Colonic mucosa (tissue), 4 donors: Measurements from ENCODE around the gene FAM168B. TPM values are rescaled to one million over a fixed set of nuclear protein-coding genes. Genes with fewer than 3 reads are reported as not detected.

ENCODE experiments used
- DNase-seq: peaks from one replicate; pipeline ENCODE4 v3.0.0-alpha.2; 2020
- H3K27ac ChIP-seq: fragments of 200-600 bp; one replicate; pipeline ENCODE4 v1.8.0; 2021
- H3K27me3 ChIP-seq: fragments of 200-600 bp; one replicate; pipeline ENCODE4 v1.8.0; 2021
- H3K36me3 ChIP-seq: fragments of 200-600 bp; one replicate; pipeline ENCODE4 v1.8.0; 2021
- H3K4me1 ChIP-seq: fragments of 200-600 bp; one replicate; pipeline ENCODE4 v1.8.0; 2021; ENCODE audit warnings: mild to moderate bottlenecking
- H3K4me3 ChIP-seq: fragments of 200-600 bp; one replicate; pipeline ENCODE4 v1.8.0; 2021
- H3K9ac ChIP-seq, 2 donors: one replicate each; pipeline ENCODE4 v1.7.0; 2013; ENCODE audit warnings: control low read depth in 2 of 2, low read depth in 2 of 2, low read length in 2 of 2
- H3K9me3 ChIP-seq: fragments of 200-600 bp; one replicate; pipeline ENCODE4 v1.8.0; 2021
- CTCF ChIP-seq: fragments of 200-600 bp; IDR thresholded peaks from one replicate; pipeline ENCODE4 v1.8.0; 2022; ENCODE audit warnings: antibody characterized with exemption, mild to moderate bottlenecking
- intact Hi-C: fragments of 100-400 bp; cut with DNase I; formaldehyde crosslinking; loops from one replicate; pipeline ENCODE4 v1.14.1; 2022
- total RNA-seq, 2 donors: library from RNA; stranded (reverse); fragmentation: NEBNext Ultra II Directional in 1 of 2; extraction: Animal tissue kit (Norgen Biotek cat#: 25700) in 1 of 2; gene quantifications; one replicate each; pipeline ENCODE4 v1.2.1, GENCODE V29; 2021
- donor health status: healthy.
- donor health status: DM: no; HTN: no; CAD: no.
- donor health status: DM: no; HTN: no; CAD: no.

FAM168B gene
- total RNA-seq, 2 donors from 2014 or later, result 82.6 to 93.5 TPM

DNA sequence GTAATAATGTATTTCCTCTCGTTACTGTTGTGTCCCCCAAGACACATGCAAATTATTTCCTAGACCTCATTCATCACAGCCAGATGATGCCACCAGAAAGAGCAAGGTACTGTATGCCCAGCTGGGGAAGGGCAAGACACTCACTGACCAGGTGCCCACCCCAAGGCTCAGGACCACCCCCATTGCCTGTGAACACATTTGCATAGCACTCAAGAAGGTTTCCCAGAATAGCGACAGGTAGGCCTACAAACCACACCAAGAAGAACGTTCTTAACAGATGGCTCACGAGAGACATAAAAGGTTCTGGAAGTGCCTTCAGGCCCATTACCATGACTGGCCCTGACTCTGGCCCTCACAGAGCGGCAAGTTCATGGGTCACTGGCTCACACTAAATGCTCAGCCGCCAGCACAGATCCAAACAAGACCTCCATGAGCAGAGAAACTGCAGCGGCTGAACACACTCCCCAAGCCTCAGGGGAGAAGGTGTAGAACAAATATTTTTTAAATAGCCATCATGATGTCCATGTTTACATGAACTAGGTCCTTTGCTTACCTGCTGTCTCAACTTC, 44.0 kb downstream of the FAM168B start:
- Histone ChIP-seq H3K36me3 (peaks cover 34% of the 10 kb centered on the region), H3K9me3 (no peaks in the 10 kb centered on the region), H3K27me3 (no peaks in the 10 kb centered on the region), H3K4me1 (no peaks in the 10 kb centered on the region), H3K4me3 (no peak overlapping the region), H3K9ac (no peak overlapping the region), H3K27ac (no peak overlapping the region)
- DNase-seq, result no peak
- intact Hi-C loops, result no loop called here
- TF ChIP-seq CTCF, result no peak

DNA sequence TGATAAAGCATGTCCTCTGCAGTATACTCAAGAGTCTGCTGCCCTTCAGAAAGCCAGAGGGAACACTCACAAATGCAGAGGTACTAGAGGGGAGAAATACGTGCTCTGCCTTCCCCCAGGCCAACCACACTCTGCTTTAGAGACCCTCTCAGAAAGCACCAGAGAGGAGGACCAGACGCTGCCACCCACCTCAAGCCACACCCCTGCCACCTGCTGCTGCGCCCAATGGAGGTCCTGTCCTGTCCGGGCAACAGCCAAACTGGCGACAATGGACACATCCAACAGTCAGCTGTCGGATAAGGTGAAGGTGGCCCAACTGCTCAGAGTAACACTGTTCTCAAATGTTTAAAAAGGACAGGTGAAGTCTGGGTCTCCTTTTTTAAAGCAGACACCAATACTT, 44.6 kb downstream of the FAM168B start:
- TF ChIP-seq CTCF, result no peak
- Histone ChIP-seq H3K4me3 (no peak overlapping the region), H3K4me1 (no peaks in the 10 kb centered on the region), H3K9ac (no peak overlapping the region), H3K27me3 (no peaks in the 10 kb centered on the region), H3K9me3 (no peaks in the 10 kb centered on the region), H3K36me3 (peaks cover 31% of the 10 kb centered on the region), H3K27ac (no peak overlapping the region)
- no peak for DNase-seq
- intact Hi-C loops, result no loop called here

- no peak overlapping the region for H3K27ac ChIP-seq
- no peaks in the 10 kb centered on the region for H3K4me1 ChIP-seq
- no peaks in the 10 kb centered on the region for H3K9me3 ChIP-seq
- peaks cover 31% of the 10 kb centered on the region for H3K36me3 ChIP-seq
- H3K27me3 ChIP-seq, result no peaks in the 10 kb centered on the region
- no peak overlapping the region for H3K4me3 ChIP-seq
- intact Hi-C loops, result no loop called here
- no peak for DNase-seq
- H3K9ac ChIP-seq, result no peak overlapping the region
- TF ChIP-seq CTCF, result no peak
Observed at GRCh38 chr2:131047920-131048560, 45.2 kb downstream of the FAM168B start.

DNA sequence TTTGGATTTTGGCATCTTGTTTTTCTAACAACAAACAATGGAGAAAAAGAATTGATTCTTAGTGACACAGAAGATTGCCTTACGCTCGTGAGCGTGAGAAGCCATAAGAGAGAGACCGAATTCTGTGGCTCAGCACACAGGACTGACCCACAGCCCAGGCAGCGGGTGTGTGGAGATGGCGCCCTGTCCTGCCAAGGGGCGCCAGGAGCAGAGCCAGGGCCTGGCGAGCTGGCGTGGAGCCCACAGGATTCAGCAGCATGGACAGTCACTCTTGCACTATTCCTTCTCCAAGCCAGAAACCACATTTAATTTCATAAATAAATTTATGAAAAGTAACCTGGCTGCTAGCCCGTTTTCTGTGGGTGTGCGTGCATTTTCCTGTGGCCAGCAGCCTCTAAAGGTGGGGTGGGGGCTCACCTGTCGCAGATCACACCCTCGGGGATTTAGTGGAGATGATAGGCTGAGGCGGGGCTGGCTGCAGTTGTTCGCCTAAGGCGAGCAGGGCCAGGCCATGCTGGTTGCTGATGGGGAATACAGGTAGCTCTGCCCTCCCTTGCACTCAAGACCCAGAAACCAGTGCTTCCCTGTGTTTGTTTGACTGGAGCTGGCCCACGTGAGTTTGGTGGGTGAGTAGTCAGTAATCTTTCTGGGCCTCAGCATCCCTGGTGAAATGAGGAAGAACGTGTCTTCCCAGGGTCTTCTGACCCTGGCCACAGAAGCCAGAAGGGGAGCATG, 46.2 kb downstream of the FAM168B start:
- H3K27ac ChIP-seq, result no peak overlapping the region
- H3K4me1 ChIP-seq, result no peaks in the 10 kb centered on the region
- intact Hi-C loops, result no loop called here
- no peak overlapping the region for H3K4me3 ChIP-seq
- no peaks in the 10 kb centered on the region for H3K27me3 ChIP-seq
- no peak overlapping the region for H3K9ac ChIP-seq
- H3K9me3 ChIP-seq, result no peaks in the 10 kb centered on the region
- DNase-seq, result no peak
- no peak for TF ChIP-seq CTCF
- H3K36me3 ChIP-seq, result peaks cover 25% of the 10 kb centered on the region

DNA sequence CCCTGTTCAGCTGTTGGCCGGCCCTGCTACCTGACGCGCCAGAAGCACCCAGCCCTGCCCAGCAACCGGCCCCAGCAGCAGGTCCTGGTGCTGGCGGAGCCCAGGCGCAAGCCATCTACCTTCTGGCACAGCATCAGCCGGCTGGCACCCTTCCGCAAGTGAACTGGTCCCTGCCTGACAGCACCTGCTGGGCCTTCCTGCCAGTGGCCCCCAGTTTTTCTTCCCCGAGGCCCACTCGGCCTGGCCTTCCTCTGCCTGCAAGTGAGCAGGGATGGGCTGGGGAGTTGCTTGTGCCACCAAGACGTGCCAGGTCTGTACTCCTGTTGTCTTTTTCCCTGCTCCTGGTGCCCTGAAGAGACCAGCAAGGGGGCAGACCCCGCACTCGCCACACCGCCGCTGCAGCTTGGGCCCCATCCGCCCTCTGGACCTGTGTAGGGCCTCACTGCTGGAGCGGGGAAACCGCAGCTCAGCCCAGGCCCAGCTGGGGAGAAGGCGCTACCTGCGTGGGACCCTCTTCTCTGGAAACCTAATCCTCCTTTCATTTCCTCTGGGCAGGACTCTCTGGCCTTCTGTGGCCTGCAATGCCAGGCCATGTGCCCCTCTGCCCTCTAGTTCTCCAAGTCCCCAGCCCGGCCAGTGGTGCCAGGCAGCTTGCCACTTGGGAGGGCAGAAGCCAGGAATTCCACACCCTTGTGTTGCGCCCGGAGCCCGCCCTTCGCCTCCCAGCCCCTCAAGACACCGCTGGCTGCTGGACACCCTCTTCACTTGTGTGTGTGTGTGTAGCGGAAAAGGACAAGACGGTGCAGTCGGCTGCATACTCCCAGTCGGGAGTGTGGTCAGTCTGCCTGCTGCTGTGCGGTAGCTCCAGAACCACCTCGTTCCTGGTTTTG, 47.0 kb downstream of the FAM168B start:
- Histone ChIP-seq H3K9me3 (no peaks in the 10 kb centered on the region), H3K27me3 (no peaks in the 10 kb centered on the region), H3K9ac (no peak overlapping the region), H3K4me1 (no peaks in the 10 kb centered on the region), H3K4me3 (no peak overlapping the region), H3K36me3 (peaks cover 16% of the 10 kb centered on the region), H3K27ac (no peak overlapping the region)
- DNase-seq, result no peak
- TF ChIP-seq CTCF, result no peak
- intact Hi-C loops, result no loop called here
